Measurements from ENCODE around the gene NOTCH1. TPM values are rescaled to one million over a fixed set of nuclear protein-coding genes. Genes with fewer than 3 reads are reported as not detected.

The NOTCH1 gene
- total RNA-seq, 1 donor from 2014 or later, result 34.1 TPM

- Histone ChIP-seq H3K27ac (ENCODE audit: low read depth, low read length) (no peak overlapping the region), H3K27me3 (ENCODE audit: insufficient read depth, low read length) (no peaks in the 10 kb centered on the region), H3K79me2 (ENCODE audit: insufficient read depth, low read length) (no peaks in the 10 kb centered on the region), H3K4me1 (ENCODE audit: insufficient read depth, low read length) (no peaks in the 10 kb centered on the region), H4K20me1 (ENCODE audit: insufficient read depth, low read length) (peaks cover 11% of the 10 kb centered on the region), H3K36me3 (ENCODE audit: insufficient read depth, low read length) (no peaks in the 10 kb centered on the region), H3K4me2 (ENCODE audit: low read length) (no peak overlapping the region), H3K4me3 (ENCODE audit: insufficient read depth, low read depth, low read length) (no peak overlapping the region), H3K9ac (ENCODE audit: low read length) (no peak overlapping the region), H3K9me3 (ENCODE audit: insufficient read depth, low read depth, low read length) (no peaks in the 10 kb centered on the region), H2AFZ (ENCODE audit: low read depth, low read length) (no peak overlapping the region)
- Mint-ChIP-seq H3K4me1 (ENCODE audit: low read depth, unreplicated experiment) (no peaks in the 10 kb centered on the region), H3K4me3 (ENCODE audit: unreplicated experiment) (no peak overlapping the region), H3K36me3 (ENCODE audit: low read depth, unreplicated experiment) (peaks cover 5% of the 10 kb centered on the region), H3K27ac (ENCODE audit: unreplicated experiment) (no peak overlapping the region), H3K9me3 (ENCODE audit: unreplicated experiment) (no peaks in the 10 kb centered on the region), H3K27me3 (ENCODE audit: low read depth, unreplicated experiment) (no peaks in the 10 kb centered on the region)
- TF ChIP-seq CTCF (IDR thresholded peaks at IDR 0.05; ENCODE audit: insufficient read depth, low read depth, low read length) (no peak), EZH2 (IDR thresholded peaks at IDR 0.05; ENCODE audit: insufficient read depth, low read length) (no peak)
- DNase-seq (ENCODE audit: low read depth), result no peak
- no peak for FAIRE-seq
Measured at GRCh38 chr9:136502940-136503550, 42.8 kb downstream of the NOTCH1 start.

- Mint-ChIP-seq H3K27me3 (ENCODE audit: low read depth, unreplicated experiment) (no peaks in the 10 kb centered on the region), H3K36me3 (ENCODE audit: low read depth, unreplicated experiment) (peaks cover 5% of the 10 kb centered on the region), H3K27ac (ENCODE audit: unreplicated experiment) (no peak overlapping the region), H3K4me3 (ENCODE audit: unreplicated experiment) (no peak overlapping the region), H3K9me3 (ENCODE audit: unreplicated experiment) (no peaks in the 10 kb centered on the region), H3K4me1 (ENCODE audit: low read depth, unreplicated experiment) (no peaks in the 10 kb centered on the region)
- Histone ChIP-seq H3K4me1 (ENCODE audit: insufficient read depth, low read length) (no peaks in the 10 kb centered on the region), H3K9me3 (ENCODE audit: insufficient read depth, low read depth, low read length) (no peaks in the 10 kb centered on the region), H3K4me2 (ENCODE audit: low read length) (no peak overlapping the region), H3K9ac (ENCODE audit: low read length) (no peak overlapping the region), H3K36me3 (ENCODE audit: insufficient read depth, low read length) (no peaks in the 10 kb centered on the region), H3K79me2 (ENCODE audit: insufficient read depth, low read length) (no peaks in the 10 kb centered on the region), H2AFZ (ENCODE audit: low read depth, low read length) (no peak overlapping the region), H4K20me1 (ENCODE audit: insufficient read depth, low read length) (peaks cover 6% of the 10 kb centered on the region), H3K27ac (ENCODE audit: low read depth, low read length) (no peak overlapping the region), H3K4me3 (ENCODE audit: insufficient read depth, low read depth, low read length) (no peak overlapping the region), H3K27me3 (ENCODE audit: insufficient read depth, low read length) (no peaks in the 10 kb centered on the region)
- no peak for TF ChIP-seq EZH2 (IDR thresholded peaks at IDR 0.05; ENCODE audit: insufficient read depth, low read length)
- no peak for TF ChIP-seq CTCF (IDR thresholded peaks at IDR 0.05; ENCODE audit: insufficient read depth, low read depth, low read length)
- FAIRE-seq (no peak), DNase-seq (ENCODE audit: low read depth) (no peak)
Measured at GRCh38 chr9:136502196-136502595, 43.7 kb downstream of the NOTCH1 start.

- peaks cover 5% of the 10 kb centered on the region for H3K36me3 Mint-ChIP-seq (ENCODE audit: low read depth, unreplicated experiment)
- no peaks in the 10 kb centered on the region for H3K27me3 Mint-ChIP-seq (ENCODE audit: low read depth, unreplicated experiment)
- H3K9me3 Mint-ChIP-seq (ENCODE audit: unreplicated experiment), result no peaks in the 10 kb centered on the region
- H3K79me2 ChIP-seq (ENCODE audit: insufficient read depth, low read length), result no peaks in the 10 kb centered on the region
- no peaks in the 10 kb centered on the region for H3K36me3 ChIP-seq (ENCODE audit: insufficient read depth, low read length)
- FAIRE-seq, result no peak
- TF ChIP-seq CTCF (IDR thresholded peaks at IDR 0.05; ENCODE audit: insufficient read depth, low read depth, low read length), result no peak
- H3K4me1 ChIP-seq (ENCODE audit: insufficient read depth, low read length), result no peaks in the 10 kb centered on the region
- no peaks in the 10 kb centered on the region for H3K4me1 Mint-ChIP-seq (ENCODE audit: low read depth, unreplicated experiment)
- peaks cover 6% of the 10 kb centered on the region for H4K20me1 ChIP-seq (ENCODE audit: insufficient read depth, low read length)
- H3K4me2 ChIP-seq (ENCODE audit: low read length), result no peak overlapping the region
- H3K27ac Mint-ChIP-seq (ENCODE audit: unreplicated experiment), result no peak overlapping the region
- DNase-seq (ENCODE audit: low read depth), result no peak
- H3K4me3 ChIP-seq (ENCODE audit: insufficient read depth, low read depth, low read length), result no peak overlapping the region
- no peak overlapping the region for H3K9ac ChIP-seq (ENCODE audit: low read length)
- no peak overlapping the region for H2AFZ ChIP-seq (ENCODE audit: low read depth, low read length)
- H3K9me3 ChIP-seq (ENCODE audit: insufficient read depth, low read depth, low read length), result no peaks in the 10 kb centered on the region
- H3K4me3 Mint-ChIP-seq (ENCODE audit: unreplicated experiment), result no peak overlapping the region
- no peaks in the 10 kb centered on the region for H3K27me3 ChIP-seq (ENCODE audit: insufficient read depth, low read length)
- H3K27ac ChIP-seq (ENCODE audit: low read depth, low read length), result no peak overlapping the region
Measured at GRCh38 chr9:136501686-136502085, 44.2 kb downstream of the NOTCH1 start.
